ENCODE results near the gene CHFR.
A peak's percentile ranks its signal among the peaks of the same experiment; 100 is the strongest.
"Not testable (repeated sequence)": the region's sequence is repeated elsewhere in the genome, so short reads cannot be mapped to it uniquely, and the experiment has no call there.

The CHFR gene

DNA sequence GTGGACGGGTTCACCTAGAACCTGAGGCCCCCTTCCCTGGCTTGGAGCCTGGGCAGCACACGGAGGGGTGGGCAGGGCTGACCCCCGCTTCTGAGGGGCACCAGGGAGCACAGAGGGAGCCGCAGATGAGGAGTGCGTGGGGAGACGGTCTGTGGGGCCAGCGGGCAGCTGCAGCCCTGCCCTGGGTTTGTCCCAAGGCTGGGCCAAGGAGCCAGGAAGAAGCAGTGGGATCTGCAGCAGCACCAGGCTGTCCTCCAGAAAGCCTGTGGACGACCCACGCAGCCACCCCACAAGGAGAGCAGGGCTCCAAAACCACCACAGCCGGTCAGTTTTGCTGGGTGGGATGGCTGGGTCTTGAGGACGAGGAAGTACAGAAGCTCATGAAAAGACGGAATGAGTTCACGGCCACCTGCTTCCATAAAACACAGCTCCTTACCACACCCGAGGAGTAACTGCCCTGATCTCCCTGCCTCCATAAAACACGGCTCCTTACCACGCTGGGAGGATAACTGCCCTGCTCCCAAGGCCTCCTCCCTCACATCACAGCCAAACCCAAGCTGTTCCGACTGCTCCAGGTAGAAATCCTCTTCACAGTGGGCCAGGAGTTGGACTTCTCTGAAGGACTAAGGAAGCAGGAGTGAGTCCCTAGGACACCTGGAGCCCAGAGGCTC is 48.9 kb downstream of the CHFR start:
- DNase-seq = no peak

GRCh38 chr12:132837693-132838409 is 49.6 kb downstream of the CHFR start:
- no peak for DNase-seq

- no peak for DNase-seq
Measured at GRCh38 chr12:132836795-132837331, 50.5 kb downstream of the CHFR start.

GRCh38 chr12:132836230-132836629 is 51.2 kb downstream of the CHFR start:
- not testable (repeated sequence) for DNase-seq

DNA sequence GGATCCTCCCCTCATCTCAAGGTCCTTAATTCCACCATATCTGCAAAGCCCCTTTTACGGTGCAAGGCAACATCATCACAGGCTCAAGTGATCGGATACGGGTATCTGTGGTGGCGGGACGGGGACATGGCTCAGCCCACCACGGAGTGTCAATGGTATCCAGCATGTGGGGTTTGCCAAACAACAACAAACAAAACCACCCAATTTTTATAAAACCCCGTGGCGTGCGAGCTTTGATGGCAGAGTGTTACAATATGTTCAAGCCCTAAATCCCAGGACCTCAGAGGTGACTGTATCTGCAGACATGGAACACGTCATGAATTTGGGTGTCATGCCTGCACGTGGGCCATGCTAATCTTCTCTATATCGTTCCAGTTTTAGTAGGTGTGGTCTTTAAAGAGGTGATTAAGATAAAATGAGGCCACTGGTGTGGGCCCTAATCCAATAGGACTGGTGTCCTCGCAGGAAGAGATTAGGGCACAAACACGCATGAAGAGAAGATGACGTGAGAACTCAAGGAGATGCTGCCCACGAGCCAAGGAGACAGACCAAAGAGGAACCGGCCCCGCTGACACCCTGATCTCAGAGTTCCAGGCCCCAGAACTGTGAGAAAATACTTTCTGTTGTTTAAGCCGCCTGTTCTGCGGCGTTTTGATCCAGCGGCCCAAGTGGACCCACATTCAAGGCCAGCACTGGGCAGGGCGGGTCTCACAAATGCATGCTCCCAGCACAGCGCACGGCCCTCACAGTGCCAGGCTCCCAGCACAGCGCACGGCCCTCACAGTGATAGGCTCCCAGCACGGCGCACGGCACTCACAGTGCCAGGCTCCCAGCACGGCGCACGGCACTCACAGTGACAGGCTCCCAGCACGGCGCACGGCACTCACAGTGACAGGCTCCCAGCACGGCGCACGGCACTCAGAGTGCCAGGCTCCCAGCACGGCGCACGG is 52.1 kb downstream of the CHFR start:
- DNase-seq = no peak

DNA sequence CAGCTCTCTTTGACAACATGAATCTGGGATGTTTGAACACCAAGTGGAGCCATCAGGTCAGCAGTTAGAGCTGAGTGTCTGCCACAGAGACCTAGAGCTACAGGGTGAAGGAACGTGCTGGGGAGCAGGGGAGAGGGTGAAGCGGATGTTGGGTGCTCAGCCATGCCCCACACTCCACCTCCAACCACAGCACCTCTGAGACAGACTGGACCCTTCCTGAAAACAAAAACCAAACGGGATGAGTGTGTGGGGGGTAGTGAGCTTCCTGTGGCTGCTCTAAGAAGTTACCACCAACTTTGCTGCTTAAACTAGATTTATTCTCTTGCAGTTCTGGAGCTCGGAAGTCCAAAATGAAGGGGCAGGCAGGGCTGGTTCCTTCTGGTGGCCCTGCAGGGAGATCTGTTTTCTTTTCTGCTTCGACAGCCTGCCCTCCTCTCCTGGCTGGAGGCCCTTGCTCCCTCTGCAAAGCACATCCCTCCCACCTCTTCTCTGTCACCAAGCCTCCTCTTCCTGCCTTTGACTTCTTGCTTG is 53.2 kb downstream of the CHFR start:
- DNase-seq = peak; percentile 71

DNA sequence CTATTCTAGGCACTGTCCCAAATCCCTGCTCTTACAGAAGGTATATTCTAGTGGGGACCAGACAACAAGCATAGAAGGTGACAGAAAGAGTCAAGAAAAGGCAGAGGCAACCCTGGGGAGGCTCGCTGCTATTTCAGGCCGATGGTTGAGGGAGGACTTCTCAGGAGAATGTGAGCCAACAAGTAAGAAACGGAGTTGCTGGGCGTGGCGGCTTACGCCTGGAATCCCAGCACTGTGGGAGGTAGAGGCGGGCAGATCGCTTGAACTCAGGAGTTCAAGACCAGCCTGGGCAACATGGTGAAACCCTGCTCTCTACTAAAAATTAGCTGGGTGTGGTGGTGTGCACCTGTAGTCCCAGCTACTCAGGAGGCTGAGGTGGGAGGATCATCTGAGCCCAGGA is 54.1 kb downstream of the CHFR start:
- no peak for DNase-seq

- no peak for DNase-seq
Measured at GRCh38 chr12:132831771-132832170, 55.6 kb downstream of the CHFR start.

DNA sequence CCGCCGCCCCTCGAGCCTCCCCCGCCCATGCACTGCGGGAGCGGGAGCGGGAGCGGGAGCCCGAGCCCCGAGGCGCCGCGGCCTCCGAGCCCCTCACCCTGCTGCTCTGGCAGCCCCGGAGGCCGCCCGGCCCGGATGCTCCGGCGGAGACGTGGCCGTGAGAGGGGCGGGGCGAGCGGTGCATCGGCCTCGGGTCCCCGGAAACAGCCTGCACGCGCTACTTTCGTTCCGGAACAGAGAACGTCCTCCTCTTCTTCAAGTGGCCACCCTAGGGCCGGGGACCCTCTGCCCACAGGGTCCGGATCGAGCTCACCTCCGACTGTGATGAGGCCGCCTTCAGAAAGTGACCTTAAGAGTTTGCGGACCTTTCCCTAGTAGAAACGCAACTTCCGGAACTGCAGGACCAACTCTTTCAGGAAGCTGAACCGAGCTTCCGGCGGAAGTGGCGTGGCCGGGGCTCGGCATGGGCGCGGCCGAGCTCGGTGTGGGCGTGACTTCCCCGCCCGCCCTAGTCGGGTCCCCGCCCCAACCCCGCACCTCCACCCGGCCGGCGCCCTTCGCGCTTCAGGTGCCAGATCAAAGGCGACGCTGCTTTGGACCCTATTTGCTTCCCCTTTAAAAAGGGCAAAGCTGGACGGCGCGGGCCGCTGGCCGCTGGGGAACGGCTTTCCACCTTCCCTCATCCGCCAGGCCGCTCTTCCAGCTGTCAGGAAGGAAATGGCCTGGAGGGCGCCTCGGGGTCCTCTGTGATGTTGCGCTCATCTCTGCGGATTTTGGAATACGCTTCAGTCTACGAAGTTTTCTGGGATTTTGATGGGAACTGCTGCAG is 58.5 kb downstream of the CHFR start, which contains the start of gene GOLGA3:
GOLGA3 (minus strand) TSS at position 164 of the 829 bp plus-strand sequence. CDS start 6,741 bp downstream, outside the sequence.
- peak; percentile 98 for DNase-seq

GRCh38 chr12:132827763-132828703 is 59.4 kb downstream of the CHFR start:
- peak; percentile 77 for DNase-seq

GRCh38 chr12:132825861-132826260 is 61.5 kb downstream of the CHFR start:
- no peak for DNase-seq

GRCh38 chr12:132825089-132825488 is 62.3 kb downstream of the CHFR start:
- no peak for DNase-seq

- no peak for DNase-seq
Measured at GRCh38 chr12:132824053-132824452, 63.4 kb downstream of the CHFR start.

- no peak for DNase-seq
Measured at GRCh38 chr12:132818562-132818961, 68.8 kb downstream of the CHFR start.

- DNase-seq = no peak
Measured at GRCh38 chr12:132814232-132814631, 73.2 kb downstream of the CHFR start.

DNA sequence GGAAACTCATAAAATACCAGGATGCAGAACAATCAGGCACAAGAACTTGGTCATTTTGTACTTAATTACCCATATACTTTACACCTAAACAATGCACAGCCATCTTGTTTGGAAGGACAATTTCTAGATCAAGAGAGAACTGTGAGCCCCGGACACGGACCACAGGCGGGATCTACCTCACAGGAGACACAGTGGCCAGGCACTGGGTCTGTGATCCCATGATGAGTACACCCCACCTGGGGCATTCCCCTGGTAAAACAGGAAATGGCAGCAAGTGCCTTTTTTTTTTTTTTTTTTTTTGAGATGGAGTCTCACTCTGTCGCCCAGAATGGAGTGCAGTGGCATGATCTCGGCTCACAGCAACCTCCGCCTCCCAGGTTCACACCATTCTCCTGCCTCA is 74.0 kb downstream of the CHFR start:
- DNase-seq = no peak

- DNase-seq = no peak
Measured at GRCh38 chr12:132812631-132813305, 74.6 kb downstream of the CHFR start.

GRCh38 chr12:132809391-132809790 is 78.0 kb downstream of the CHFR start:
- DNase-seq = not testable (repeated sequence)

GRCh38 chr12:132807295-132808092 is 79.9 kb downstream of the CHFR start:
- no peak for DNase-seq

All from activated CD8-positive, alpha-beta memory T cell treated with anti-CD3 and anti-CD28 coated beads for 24 hours (primary cell).